NCI-H2029 (cell line): ENCODE measurements around the gene TRIM10.
"Not testable (repeated sequence)": the region's sequence is repeated elsewhere in the genome, so short reads cannot be mapped to it uniquely, and the experiment has no call there.

Source experiments
- DNase-seq: peaks from one replicate; lab custom pipeline; 2025; lab: John Stamatoyannopoulos, UW

The TRIM10 gene

DNA sequence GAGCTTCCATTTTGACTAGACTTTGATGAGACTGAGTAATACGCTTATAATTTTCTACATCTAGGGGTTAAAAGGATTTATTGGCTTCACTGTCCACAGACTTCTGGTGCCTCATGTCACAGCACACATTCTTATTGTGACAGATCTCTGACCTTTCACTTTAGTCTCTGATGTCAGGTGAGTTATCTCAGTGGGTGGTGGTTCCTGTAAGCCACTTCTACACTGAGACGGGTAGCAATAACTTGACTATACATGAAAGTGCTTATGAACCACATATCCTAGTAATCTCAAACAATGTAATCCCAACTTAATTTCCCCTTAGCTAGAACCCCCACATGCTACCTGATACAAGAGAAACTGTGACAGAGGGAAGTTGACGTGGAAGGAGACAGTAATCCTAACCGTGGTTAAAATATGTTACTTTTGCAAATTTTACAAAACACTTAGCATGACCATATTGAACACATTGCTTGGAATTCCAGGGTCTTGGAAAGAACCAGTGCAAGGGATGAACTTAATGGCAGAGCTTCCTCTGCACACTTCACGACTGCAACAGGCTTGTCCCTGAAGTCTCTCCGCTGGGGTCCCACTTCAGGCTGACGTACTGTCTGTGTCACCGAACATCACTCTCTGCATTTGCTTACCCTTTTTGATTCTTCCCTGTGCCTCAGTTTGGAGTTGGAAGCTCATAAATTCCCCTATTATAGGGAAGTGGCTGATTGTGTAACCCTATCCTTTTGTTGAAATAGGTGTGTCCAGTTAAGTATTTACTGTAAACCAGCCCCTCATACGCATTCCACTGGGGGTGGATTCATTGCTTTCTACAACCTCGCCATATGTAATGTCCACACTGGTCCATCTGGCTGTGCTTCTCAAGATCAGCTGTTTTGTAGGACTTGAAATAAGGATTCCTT lies 31.5 kb downstream of the TRIM10 start:
- no peak for DNase-seq

DNA sequence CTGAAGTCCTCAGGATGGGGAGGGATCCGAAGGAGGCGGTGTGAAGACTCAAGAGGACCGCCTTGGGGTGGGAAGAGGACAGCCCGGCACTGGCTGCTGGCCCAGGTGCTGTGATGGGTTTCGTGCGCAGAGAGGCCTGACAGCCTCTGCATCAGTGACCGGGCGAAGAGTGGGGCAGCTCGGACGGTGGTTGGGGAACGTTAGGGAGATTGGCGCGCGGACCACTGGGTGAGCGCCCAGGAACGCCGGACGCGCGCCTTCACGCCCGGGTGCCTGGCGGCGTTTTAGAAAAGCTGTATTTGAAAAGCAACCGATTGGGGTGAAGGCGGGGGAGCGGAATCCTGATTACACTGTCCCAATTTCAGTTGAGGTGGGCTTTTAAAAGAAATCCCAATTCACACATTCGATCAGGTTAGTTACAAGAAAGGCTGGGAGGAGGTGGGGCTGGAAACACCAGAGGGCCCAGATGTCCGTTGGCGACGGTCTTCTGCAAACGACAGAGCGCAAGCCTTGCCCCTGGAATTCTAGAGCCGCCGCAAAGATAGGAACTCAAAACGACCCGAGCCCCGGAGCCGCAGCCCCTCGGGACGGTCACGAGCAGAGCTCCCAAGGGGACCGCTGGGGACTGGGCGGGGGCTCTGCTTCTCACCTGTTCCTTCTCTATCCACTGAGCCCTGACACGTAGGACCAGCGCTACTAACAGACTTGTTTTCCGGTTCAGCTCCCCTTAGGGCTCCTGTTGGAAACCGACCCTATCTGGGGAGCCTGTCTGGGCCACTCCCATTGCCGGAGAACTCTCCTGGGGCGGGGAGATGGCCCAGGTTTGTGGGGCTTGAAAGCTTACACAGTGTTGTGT lies 33.5 kb downstream of the TRIM10 start:
- no peak for DNase-seq

DNA sequence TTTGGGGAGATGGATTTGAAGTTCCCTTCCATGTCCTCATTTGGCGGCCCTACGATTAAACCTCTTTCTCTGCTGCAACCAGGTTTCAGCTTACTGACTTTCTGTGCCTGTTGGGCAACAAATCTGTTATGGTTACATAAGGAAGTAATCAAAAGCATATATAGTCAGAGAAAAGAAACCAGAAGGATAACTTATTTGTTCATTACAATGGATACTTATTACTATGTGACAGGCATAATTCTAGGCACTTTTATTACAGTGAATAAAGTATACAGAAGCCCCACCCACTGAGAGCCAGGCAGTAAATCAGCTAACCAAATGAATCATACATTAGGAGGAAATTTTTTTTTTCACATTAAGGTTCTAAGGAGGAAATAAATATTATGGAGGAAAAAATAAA lies 38.5 kb downstream of the TRIM10 start:
- DNase-seq = no peak

DNA sequence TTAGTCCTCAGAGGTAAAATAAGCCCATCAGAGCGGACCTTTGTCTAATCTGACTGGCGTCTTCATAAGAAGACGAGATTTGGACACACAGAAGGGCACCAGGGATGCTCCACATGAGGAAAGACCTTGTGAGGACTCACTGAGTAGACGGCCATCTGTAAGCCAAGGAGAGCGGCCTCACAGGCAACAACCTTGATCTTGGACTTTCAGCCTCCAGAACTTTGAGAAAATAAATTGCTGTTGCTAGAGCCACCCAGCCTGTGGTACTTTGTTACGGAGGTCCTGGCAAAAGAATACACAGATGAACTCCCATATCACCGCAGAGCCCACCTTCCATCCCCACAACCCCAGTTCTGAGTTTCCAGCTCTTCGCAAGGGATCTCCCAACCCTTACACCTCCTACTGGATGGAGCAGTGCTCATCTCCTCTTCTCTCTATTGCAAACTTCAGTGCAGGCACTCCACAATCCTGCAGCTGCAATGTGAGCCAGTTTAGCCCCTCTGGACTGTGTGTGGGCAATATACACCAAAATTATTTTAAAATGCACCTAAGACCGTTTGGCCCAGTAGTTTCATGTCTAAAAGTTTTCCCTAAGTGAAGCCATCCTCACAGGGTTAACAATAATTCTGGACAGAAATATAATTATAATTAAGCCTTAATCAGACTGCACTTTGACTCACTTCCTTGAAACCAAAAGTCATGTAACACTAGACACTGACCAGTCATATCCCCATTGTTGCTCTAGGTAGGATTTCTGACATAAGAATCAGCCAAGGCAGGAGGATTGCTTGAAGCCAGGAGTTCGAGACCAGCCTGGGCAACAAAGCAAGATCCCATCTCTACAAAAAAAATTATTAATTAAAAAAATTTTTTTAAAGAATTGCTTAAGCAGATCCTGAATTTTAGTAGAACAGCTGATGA lies 39.3 kb downstream of the TRIM10 start:
- DNase-seq = no peak

DNA sequence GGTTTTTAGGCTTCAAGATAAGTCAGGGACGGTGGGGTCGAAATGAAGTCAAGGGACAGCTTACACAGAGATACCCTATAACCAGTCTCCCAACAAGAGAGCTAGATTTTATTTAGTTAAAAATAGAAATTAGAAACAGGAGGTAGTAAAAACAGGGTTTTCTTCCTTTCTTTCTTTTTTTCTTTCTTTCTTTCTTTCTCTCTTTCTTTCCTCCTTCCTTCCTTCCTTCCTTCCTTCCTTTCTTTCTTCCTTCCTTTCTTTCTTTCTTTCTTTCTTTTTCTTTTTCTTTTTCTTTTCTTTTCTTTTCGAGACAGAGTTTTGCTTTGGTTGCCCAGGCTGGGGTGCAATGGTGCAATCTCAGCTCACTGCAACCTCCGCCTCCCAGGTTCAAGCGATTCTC lies 42.3 kb downstream of the TRIM10 start:
- DNase-seq = not testable (repeated sequence)

DNA sequence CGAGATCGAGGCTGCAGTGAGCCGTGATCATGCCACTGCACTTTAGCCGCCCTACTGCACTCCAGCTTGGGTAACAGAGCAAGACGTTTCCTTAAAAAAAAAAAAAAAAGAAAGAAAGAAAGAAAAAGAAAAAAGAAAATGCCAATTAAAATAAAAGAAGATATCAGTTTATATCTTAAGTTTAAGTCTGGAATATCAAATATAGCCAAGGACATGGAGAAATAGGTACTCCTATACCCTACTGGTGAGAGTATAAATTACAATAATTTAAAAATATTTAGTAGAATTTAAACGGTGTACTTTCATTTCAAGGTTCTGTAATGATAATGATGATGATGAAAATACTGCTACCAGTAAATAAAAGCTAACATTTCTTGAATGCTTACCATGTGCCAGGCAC lies 44.3 kb downstream of the TRIM10 start:
- no peak for DNase-seq

DNA sequence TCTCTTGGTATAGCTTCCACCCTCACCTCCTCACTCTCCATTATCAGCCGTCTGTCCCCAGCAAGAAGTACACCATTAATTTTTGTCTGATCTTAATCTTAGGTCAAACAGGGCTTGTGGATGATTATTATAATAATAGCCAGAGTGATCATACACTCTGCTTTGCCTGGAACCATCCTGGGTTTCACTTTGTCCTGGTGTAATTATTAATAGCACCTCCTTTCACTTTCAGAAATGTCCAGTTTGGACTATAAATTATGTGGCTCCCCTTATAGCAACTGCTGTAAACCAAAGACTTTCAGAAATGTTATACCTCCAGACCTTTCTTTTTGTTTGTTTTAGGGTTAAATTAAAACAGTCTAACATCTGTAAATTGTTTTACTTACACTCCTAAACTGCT lies 47.2 kb downstream of the TRIM10 start:
- no peak for DNase-seq

DNA sequence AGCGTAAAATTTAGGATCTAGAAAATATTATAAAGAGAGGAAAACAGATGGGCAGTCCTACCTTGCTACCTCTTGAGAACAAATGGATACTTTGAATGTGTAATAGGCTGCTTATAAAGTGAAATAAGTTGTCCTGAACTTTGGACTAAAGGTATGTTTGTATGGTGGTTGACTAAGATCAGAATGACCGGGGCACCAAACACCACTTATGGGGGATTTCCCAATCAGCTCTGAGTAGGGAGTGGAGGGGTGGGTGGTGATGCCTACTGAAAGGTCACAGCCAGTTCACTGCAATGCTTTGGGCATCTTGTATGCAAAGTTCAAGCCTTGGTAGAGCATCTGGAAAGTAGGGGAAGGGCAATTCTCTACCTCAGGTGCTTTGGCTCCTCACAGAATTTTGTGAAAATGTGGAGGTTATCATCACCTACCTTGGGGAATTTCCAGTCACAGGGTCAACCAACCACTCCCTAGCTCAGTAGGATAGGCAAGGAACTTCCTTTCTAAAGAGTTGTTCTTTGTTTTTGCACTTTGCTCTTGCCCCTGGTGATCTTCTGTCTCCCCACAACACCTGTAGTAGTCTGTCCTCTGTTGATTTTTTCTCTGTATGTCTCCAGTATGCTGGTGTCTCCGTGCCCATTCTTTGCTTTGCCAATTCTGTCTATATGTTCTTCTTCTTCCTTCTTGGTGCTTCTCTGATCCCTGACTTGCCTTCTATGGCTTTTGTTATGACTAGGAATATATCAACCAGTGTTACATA lies 47.8 kb downstream of the TRIM10 start, which contains the start of gene TRIM31:
TRIM31 (minus strand) TSS at position 88 of the 757 bp plus-strand sequence. CDS start 285 bp downstream, outside the sequence.
- no peak for DNase-seq

DNA sequence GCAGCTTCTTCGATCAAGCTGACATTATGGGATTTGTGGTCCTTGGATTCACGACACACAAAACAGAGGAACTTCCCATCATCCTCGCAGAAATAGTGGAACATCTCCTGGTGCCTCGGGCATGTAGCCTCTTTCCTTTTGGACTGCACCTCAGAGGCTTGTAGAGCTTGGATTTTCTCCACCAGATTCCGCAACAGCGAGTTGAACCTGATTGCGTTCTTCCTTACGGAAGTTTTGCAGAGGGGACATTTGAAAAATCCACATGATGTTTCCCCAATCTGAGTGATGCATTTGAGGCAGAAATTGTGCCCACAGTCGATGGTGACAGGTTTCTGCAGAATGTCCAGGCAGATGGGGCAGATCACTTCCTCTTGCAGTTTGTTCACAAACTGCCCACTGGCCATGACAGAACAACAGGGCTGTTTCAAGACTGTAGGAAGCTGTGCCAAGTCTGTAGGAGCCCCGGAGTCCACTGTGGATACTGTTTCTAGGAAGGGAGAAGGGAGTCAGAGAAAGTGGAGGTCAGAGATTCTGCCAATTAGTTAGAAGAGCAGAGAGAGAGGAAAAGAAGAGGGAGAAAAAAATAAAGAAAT lies 48.5 kb downstream of the TRIM10 start:
- no peak for DNase-seq

DNA sequence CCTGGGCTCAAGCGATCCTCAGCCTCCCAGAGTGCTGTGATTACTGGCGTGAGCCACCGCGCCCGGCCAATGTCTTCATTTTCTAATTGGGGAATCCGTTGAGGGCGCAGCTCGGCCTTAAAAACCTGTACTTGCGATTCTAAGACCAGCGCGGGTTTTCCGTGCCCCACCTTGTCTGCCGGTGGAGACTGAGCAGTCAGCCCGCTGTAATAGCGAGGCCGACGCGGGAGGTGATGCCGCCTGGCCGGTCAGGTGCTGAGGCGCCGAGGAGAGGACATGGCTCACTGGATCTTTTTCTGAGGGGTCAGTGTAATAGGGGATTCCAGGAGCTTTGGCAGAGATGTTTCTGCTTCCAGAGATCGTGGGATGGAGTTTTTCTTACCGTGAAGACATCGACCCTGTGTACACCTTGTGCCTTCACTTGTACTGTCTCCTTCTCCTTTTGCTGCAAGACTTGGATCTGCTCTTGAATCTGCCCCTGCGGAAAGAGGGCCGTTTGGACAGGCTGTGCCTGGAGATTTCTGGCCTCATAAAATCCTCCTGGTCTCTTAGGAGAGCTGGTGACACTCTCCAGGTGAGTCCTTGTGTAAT lies 49.6 kb downstream of the TRIM10 start:
- DNase-seq = no peak

DNA sequence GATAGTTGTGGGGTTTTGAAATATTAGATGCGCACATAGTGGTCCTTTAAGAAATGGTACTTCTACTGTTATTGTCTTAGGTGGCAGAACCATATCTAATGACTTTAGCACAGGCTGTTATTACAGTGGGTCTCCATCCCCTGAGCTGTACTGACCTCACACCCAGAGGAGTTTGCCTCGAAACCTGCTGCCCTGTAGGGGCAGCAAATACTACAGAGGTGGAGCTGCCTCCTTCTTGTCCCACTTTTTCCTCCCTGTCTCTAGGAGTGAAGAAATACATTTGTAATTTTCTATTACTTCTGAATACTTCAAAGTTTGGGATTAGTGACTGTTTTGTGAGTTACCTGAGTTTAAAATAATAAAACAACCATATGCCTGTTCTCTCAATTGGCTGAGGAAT lies 56.4 kb downstream of the TRIM10 start:
- DNase-seq = no peak

DNA sequence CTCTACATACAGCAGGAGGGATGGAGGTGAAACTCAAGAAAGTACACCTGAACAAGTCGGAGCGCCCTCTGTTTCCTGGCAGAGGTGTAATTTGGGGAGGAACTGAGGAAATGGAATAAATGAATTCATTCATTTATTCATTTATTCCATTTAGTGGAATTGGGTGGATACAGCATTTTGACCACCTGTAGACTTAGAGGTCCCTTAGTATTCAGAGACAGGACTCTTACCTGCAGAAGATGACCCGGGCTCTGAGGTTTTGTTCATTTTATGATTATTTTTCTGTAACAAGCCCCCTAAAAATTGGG lies 57.2 kb downstream of the TRIM10 start:
- DNase-seq = no peak

DNA sequence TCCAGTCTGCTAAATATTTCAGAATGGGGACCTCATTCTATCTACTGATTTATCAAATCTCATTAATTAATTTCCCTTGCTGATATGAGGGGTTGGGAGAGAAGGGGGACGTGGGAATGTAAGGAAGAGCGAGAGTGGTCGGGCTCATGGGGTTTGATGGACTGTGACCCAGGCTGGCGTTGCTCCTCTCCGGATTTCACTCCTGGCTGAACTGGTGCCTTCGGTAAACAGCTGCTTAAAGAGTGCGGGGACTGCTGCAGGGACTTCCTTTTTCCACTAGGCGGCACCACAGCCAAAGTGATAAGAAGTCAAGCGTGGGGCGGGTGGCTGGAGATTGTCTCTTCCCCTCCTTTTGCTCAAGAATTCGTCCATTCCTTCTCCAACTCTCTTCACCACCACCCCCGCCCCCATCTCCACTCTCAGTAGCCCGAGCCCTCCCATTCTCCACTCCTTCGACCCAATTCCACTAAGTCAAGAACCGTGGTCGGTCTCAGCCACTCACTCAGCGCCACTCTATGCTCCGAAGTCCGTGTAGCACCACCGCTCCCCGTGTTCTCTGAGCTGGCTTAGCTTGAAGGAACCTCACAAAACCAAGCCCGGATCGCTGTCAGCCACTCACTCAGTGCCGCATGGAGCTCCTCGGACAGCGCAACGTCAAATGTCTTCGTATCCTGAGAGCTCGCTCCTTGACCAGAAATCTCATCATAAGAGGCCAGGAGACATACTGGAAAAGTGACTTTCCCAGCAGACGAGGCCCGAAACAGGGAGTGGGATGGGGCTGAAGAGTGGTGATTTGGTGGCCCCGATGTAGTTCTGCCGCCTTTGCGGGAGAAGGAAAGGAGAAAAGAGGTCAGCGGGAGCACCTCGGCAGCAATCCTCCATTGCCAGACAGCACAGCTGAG lies 57.8 kb downstream of the TRIM10 start:
- DNase-seq = peak; percentile 73

DNA sequence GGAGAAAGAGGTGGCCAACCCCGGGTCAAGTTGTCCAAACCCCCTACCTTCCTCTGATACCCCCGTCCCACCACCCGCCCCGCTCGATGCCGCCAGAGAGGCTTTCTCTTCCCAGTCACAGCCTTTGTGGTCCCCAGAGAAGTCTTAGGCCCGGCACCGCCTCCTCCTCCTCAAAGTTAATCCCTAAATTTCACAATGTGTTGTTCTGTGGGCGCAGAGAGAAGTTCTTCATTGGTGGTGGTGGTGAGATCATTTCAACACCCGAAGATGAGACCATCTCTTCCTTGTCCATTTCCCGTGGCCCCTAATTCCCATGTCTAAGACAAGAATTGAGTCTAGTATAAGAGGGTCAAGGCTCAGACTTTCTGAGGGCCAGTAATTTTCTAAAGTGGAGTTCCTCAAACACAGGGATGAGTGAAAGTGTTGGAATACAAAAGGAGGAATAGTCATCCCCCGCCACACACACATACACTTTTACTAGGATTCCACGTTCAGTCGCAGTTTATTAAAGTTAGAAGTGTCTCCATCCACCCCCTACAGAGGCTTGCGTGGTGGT lies 58.5 kb downstream of the TRIM10 start:
- no peak for DNase-seq
